Measurements from ENCODE around the gene NCAPD2.

NCAPD2 gene

DNA sequence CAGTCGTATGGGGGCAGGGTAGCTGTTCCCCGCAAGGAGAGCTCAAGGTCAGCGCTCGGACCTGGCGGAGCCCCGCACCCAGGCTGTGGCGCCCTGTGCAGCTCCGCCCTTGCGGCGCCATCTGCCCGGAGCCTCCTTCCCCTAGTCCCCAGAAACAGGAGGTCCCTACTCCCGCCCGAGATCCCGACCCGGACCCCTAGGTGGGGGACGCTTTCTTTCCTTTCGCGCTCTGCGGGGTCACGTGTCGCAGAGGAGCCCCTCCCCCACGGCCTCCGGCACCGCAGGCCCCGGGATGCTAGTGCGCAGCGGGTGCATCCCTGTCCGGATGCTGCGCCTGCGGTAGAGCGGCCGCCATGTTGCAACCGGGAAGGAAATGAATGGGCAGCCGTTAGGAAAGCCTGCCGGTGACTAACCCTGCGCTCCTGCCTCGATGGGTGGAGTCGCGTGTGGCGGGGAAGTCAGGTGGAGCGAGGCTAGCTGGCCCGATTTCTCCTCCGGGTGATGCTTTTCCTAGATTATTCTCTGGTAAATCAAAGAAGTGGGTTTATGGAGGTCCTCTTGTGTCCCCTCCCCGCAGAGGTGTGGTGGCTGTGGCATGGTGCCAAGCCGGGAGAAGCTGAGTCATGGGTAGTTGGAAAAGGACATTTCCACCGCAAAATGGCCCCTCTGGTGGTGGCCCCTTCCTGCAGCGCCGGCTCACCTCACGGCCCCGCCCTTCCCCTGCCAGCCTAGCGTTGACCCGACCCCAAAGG lies 41.2 kb downstream of the NCAPD2 start:
- DNase-seq, result peak; percentile 74

- no peak for DNase-seq
Measured at GRCh38 chr12:6535697-6535946, 41.7 kb downstream of the NCAPD2 start.

DNA sequence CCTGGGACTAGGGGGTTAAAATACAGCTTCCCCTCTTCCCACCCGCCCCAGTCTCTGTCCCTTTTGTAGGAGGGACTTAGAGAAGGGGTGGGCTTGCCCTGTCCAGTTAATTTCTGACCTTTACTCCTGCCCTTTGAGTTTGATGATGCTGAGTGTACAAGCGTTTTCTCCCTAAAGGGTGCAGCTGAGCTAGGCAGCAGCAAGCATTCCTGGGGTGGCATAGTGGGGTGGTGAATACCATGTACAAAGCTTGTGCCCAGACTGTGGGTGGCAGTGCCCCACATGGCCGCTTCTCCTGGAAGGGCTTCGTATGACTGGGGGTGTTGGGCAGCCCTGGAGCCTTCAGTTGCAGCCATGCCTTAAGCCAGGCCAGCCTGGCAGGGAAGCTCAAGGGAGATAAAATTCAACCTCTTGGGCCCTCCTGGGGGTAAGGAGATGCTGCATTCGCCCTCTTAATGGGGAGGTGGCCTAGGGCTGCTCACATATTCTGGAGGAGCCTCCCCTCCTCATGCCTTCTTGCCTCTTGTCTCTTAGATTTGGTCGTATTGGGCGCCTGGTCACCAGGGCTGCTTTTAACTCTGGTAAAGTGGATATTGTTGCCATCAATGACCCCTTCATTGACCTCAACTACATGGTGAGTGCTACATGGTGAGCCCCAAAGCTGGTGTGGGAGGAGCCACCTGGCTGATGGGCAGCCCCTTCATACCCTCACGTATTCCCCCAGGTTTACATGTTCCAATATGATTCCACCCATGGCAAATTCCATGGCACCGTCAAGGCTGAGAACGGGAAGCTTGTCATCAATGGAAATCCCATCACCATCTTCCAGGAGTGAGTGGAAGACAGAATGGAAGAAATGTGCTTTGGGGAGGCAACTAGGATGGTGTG lies 42.3 kb downstream of the NCAPD2 start:
- no peak for DNase-seq

DNA sequence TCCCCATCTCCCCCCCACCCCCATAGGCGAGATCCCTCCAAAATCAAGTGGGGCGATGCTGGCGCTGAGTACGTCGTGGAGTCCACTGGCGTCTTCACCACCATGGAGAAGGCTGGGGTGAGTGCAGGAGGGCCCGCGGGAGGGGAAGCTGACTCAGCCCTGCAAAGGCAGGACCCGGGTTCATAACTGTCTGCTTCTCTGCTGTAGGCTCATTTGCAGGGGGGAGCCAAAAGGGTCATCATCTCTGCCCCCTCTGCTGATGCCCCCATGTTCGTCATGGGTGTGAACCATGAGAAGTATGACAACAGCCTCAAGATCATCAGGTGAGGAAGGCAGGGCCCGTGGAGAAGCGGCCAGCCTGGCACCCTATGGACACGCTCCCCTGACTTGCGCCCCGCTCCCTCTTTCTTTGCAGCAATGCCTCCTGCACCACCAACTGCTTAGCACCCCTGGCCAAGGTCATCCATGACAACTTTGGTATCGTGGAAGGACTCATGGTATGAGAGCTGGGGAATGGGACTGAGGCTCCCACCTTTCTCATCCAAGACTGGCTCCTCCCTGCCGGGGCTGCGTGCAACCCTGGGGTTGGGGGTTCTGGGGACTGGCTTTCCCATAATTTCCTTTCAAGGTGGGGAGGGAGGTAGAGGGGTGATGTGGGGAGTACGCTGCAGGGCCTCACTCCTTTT lies 43.1 kb downstream of the NCAPD2 start:
- DNase-seq, result no peak

GRCh38 chr12:6537580-6538419 lies 43.9 kb downstream of the NCAPD2 start:
- peak; percentile 79 for DNase-seq

DNA sequence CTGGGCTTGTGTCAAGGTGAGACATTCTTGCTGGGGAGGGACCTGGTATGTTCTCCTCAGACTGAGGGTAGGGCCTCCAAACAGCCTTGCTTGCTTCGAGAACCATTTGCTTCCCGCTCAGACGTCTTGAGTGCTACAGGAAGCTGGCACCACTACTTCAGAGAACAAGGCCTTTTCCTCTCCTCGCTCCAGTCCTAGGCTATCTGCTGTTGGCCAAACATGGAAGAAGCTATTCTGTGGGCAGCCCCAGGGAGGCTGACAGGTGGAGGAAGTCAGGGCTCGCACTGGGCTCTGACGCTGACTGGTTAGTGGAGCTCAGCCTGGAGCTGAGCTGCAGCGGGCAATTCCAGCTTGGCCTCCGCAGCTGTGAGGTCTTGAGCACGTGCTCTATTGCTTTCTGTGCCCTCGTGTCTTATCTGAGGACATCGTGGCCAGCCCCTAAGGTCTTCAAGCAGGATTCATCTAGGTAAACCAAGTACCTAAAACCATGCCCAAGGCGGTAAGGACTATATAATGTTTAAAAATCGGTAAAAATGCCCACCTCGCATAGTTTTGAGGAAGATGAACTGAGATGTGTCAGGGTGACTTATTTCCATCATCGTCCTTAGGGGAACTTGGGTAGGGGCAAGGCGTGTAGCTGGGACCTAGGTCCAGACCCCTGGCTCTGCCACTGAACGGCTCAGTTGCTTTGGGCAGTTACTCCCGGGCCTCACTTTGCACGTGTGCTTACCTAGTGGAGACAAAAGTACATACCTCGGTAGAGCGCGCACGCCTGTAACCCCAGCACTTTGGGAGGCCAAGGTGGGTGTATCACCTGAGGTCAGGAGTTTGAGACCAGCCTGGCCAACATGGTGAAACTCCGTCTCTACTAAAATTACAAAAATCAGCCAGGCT lies 44.8 kb downstream of the NCAPD2 start:
- DNase-seq, result no peak

DNA sequence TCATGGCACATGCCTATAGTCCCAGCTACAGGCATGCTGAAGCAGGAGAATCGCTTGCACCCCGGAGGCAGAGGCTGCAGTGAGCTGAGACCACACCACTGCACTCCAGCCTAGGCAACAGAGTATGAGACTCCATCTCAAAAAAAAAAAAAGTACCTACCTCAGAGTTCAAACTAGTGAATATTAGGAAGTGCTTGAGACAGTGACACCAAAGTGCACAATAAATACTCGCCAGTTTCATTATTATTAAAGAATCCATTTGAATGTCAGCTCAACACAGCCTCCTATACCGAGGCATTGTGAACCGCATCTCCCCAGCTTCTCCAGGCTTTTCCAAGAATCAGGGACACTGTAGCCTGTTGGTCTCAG lies 45.4 kb downstream of the NCAPD2 start:
- no peak for DNase-seq

- no peak for DNase-seq
Measured at GRCh38 chr12:6539707-6540134, 45.8 kb downstream of the NCAPD2 start.

DNA sequence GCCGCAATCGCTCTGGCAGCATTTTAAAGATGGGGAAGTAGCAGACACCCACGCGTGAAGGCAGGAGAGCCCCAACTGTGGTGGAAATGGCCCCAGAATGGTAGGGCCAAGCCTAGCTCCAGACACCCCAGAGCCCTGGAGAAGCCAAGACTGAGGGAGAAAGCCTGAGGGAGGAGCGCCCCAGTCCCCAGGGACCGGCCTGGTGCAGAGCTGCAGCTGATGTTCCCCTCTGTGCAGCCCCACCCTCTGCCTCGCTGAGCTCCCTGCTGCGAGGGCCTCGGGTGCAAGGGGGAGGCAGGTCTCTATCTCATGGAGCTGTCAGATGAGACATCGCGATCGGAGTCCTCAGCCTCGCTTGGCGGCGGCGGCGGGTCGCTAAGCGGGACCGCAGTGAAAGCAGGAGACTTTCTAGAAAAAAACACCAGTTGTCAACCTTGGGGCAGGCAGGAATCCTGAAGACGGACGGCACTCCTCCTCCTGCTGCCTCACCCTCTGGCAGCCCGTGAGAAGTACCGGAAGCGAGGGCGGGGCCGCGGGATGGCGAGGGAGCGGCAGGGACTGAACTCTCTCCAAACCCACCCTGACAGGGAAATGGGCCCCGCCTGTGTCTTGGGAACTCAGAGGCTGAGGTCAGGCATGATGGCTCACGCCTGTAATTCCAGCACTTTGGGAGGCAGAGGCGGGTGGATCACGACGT lies 46.4 kb downstream of the NCAPD2 start:
- peak; percentile 82 for DNase-seq

DNA sequence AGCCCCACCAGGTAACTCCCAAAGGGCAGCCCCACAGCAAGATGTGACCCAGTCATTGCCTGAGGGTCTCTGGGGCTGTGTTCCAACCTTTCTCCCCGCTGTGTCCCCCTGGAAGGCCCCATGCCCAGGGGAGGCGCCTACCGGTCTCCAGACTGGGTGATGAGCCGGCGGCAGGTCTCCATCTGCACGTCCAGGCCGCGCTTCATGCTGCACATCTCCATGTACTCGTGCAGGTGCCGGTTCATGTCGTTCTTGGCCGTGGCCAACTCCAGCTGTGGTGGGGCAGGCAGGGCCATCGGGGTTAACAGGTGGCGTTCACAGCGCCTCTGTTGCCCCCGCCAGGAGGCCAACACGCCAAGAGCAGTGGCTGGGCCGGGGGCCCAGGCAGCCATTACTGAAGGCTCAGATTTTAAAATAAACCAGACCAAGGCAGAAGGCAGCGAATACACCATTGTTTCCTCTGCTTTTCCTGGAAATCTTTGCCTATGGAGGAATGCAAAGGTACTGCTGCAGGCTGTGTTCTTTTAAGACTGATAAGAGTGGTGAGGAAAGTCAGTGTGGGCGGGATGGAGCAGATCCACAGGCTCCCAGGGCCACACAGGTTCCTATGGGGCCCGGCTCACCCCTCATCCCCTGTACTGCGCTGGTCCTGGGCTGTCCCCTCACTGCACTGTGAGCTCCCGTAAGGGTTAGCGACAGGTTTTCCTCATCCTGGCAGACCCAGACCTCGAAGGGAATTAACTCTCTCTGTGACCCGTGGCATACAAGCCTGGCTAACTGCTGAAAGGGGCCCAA lies 47.7 kb downstream of the NCAPD2 start:
- no peak for DNase-seq

- DNase-seq, result no peak
Measured at GRCh38 chr12:6542209-6543009, 48.5 kb downstream of the NCAPD2 start.

DNA sequence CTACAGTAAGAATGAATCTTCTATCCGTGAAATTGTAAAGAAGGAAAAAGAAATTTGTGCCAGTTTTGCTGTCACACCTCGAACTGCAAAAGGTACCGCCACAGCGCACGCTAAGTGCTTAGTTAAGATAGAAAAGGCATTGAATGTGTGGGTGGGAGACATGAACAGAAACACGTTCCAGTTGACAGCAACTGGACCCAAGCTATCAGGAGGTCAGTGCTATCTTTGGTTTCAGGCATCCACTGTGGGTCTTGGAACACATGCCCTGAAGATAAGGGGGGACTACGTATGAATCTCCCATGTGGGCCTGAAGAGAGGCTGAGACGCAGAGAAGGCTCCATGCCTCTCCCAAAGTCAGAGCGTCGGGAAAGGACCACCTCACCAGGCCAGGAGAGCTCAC lies 52.1 kb downstream of the NCAPD2 start:
- DNase-seq, result no peak

- DNase-seq, result no peak
Measured at GRCh38 chr12:6547566-6547965, 53.7 kb downstream of the NCAPD2 start.

- DNase-seq, result no peak
Measured at GRCh38 chr12:6547987-6548386, 54.1 kb downstream of the NCAPD2 start.

DNA sequence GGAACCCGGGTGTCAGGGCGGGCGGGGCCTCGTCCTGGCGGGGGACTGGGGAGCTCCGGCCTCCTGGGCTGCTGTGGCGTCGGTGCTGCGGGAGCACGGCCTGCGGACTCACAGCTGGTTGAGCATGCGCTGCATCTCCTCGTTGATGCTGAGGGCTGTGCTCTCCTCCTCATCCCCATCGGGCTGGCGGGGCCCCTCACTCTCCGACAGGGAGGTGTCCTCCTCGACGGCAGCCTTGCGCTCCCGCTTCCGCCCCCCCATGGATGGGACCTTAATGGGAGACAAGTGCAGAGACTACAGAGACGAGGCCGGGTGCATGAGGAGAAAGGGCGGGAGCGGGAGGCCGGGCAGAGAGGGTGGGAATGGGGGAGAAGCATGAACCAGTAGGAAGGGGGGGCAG lies 54.7 kb downstream of the NCAPD2 start:
- no peak for DNase-seq

GRCh38 chr12:6548966-6549683 lies 55.2 kb downstream of the NCAPD2 start:
- DNase-seq, result no peak

GRCh38 chr12:6549684-6550151 lies 55.8 kb downstream of the NCAPD2 start:
- no peak for DNase-seq

DNA sequence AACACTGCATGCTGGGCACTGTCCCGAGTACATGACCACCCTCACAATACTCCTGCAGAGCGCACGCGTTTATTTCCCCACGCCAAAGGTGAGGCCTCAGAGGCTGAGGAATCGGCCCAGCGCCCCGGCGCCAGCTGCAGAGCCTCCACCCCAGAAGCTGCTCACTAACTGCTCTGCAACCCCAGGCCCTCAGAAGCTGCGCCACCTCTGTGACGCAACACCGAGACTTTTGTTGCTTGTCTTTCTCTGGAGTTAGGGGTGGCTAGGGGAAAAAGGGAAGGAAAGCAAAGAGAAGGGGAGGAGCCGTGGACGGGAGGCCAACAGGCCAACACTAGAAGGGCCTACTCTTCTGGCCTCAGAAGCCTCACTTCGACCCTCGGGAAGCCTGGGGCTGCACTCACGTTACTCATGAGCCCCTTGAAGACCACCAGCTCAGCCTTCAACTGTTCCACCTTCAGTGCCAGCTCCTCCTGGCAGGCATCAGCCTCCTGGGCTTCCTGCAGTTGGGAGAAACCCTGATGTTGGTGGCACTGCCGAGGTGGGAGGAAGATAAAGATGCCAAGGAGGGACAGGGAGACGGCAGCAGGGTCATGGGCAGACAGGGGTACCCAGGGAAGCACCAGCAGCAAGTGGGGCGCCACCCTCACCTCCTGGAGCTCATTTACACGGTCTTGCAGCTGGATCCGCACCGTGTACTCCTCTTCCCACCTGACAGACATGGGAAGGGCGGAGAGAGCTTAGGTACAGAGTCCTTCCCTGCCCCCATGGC lies 56.6 kb downstream of the NCAPD2 start:
- DNase-seq, result no peak

Measured in NCI-H345 (cell line).